CD4-positive, alpha-beta T cell treated with Interleukin-2 at 100 ng/mL for 4 hours (primary cell): ENCODE data around the gene SKIL.

Experiments
- DNase-seq: peaks from one replicate; pipeline ENCODE4 v3.0.0-alpha.2; 2020; ENCODE audit warnings: low spot score

The SKIL gene

GRCh38 chr3:170405101-170405500 is 47.6 kb downstream of the SKIL start:
- no peak for DNase-seq

- peak; percentile 21 for DNase-seq
Observed at GRCh38 chr3:170410428-170411029, 53.0 kb downstream of the SKIL start.

- no peak for DNase-seq
Observed at GRCh38 chr3:170413291-170413690, 55.8 kb downstream of the SKIL start.

- DNase-seq, result peak; percentile 64
Observed at GRCh38 chr3:170414202-170414663, 56.7 kb downstream of the SKIL start.

- DNase-seq, result no peak
Observed at GRCh38 chr3:170417090-170417489, 59.6 kb downstream of the SKIL start.

GRCh38 chr3:170418422-170419398 is 61.2 kb downstream of the SKIL start, which contains the start of gene CLDN11:
Gene CLDN11, plus strand, starts transcription at chr3:170418868. Its CDS starts 199 bp downstream, at chr3:170419067.
- no peak for DNase-seq

- DNase-seq, result no peak
Observed at GRCh38 chr3:170419557-170420087, 62.1 kb downstream of the SKIL start.

- no peak for DNase-seq
Observed at GRCh38 chr3:170420307-170420821, 62.8 kb downstream of the SKIL start.

- DNase-seq, result no peak
Observed at GRCh38 chr3:170421111-170421641, 63.7 kb downstream of the SKIL start.

- DNase-seq, result no peak
Observed at GRCh38 chr3:170421758-170422157, 64.2 kb downstream of the SKIL start.

GRCh38 chr3:170423001-170423615 is 65.6 kb downstream of the SKIL start:
- no peak for DNase-seq

- DNase-seq, result no peak
Observed at GRCh38 chr3:170424879-170425278, 67.4 kb downstream of the SKIL start.

GRCh38 chr3:170425491-170426239 is 68.2 kb downstream of the SKIL start:
- DNase-seq, result no peak

GRCh38 chr3:170426240-170426797 is 68.8 kb downstream of the SKIL start:
- DNase-seq, result no peak

GRCh38 chr3:170428095-170428494 is 70.6 kb downstream of the SKIL start:
- no peak for DNase-seq

GRCh38 chr3:170429050-170429449 is 71.5 kb downstream of the SKIL start:
- DNase-seq, result no peak

GRCh38 chr3:170431054-170431453 is 73.5 kb downstream of the SKIL start:
- no peak for DNase-seq

- DNase-seq, result no peak
Observed at GRCh38 chr3:170432416-170432815, 74.9 kb downstream of the SKIL start.

GRCh38 chr3:170436697-170437096 is 79.2 kb downstream of the SKIL start:
- DNase-seq, result no peak

- DNase-seq, result no peak
Observed at GRCh38 chr3:170437176-170437575, 79.7 kb downstream of the SKIL start.
